HPDE6-E6E7 (cell line): ENCODE results near the gene ST6GALNAC3.

Experiments used
- DNase-seq: peaks from one replicate; pipeline ENCODE4 v3.0.0; 2011; ENCODE audit warnings: missing footprints; ENCODE audit errors: extremely low spot score

The ST6GALNAC3 gene

DNA sequence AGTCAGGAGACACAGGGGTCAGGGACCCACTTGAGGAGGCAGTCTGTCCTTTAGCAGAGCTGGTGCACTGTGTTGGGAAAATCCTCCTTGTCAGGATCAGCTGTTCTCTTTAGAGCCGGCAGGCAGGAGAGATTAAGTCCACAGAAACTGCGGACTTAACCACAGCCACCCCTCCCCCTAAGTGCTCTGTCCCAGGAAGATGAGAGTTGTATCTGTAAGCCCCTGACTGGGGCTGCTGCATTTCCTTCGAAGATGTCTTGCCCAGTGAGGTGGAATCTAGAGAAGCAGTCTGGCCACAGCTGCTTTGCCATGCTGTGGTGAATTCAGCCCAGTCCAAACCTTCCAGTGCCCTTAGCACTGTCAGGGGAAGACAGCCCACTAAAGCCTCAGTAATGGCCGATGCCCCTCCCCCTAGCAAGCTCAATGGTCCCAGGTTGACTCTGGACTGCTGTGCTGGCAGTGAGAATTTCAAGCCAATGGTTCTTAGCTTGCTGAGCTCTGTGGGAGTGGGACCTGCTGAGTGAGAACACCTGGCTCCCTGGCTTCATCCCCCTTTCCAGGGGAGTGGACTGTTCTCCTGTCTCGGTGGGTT lies 172.8 kb downstream of the ST6GALNAC3 start:
- DNase-seq = no peak

DNA sequence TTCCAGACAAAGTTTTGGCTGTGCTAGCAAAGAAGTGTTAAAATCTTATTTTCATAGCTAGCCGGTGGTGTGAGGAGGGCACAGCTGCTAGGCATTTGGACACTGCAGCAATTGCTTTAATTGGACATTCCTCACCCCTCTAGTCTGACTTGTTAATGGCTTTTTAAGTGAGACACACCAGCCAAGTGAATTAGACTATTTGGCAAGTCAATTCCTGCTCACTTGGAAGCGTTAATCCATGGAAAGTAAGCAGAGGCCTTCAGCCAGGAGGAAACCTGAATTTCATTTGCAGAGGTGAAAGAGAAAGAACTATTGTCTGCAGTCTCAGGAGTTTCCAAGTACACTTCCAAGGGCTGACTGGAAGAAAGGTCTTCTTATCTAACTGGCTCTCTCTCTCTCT lies 175.7 kb downstream of the ST6GALNAC3 start:
- DNase-seq = no peak

- no peak for DNase-seq
Measured at GRCh38 chr1:76252431-76252830, 177.9 kb downstream of the ST6GALNAC3 start.

GRCh38 chr1:76254104-76255030 lies 179.8 kb downstream of the ST6GALNAC3 start:
- no peak for DNase-seq

DNA sequence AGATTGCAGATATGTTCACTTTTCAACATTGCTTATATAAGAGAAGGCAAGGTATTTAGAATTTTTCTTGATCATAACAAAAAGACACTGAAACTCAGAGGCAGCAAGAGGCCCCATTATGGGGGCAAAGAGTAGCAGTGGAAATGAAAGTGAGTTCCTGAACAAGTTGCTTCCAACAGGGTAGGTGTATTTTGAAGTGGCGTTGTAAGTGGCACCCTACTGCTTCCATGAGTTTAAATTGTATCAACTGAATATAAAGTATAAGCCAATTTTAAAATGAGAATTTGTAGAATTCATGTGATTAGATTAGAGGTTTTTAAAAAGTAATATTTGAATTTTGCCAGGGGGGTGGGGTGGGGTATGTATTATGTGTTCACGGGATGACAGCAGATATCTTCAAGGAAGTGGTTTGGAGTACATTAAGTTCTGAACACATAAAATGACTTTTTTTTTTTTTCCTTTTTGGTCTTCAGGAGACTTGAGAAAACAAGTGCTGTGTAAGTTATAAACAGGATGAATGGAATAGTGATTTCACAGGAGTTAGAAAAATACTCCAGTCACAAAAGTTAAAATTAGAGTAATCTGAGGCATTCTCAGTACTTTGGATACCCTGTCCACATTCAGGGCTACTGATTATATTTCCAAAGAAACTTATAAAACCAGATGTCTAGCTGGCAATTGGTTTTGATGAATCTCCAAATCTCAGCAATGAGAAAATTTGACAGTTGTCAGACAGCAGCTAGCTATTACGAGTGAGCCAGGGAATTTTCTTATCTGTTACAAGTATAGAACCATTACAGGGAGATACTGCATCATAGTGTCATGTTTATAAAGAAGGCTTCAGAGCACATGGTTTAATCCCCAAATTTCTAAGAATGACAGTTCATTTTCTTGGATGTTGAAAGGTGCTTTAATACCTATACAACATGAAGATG lies 182.0 kb downstream of the ST6GALNAC3 start:
- no peak for DNase-seq

GRCh38 chr1:76257823-76258222 lies 183.3 kb downstream of the ST6GALNAC3 start:
- no peak for DNase-seq

GRCh38 chr1:76259270-76259669 lies 184.7 kb downstream of the ST6GALNAC3 start:
- no peak for DNase-seq

DNA sequence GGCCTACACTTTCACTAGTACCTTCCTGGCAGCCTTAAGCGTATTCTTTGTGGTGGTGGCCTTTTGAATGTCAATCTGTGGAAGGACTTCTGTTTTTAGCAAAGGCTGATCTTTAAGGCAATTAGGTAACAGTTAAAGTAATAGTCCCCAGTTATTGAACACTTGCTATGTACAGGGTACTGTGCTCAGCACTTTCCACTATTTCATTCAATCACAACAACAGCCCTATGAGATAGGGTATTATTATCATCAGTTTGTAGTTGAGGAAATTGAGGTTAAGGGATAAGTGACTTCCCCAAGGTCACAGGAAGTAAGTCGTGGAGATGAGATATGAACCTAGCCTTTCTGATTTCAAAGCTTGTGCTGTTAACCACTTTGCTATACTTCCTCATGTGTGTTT lies 185.7 kb downstream of the ST6GALNAC3 start:
- DNase-seq = no peak

GRCh38 chr1:76262601-76263000 lies 188.1 kb downstream of the ST6GALNAC3 start:
- DNase-seq = no peak

DNA sequence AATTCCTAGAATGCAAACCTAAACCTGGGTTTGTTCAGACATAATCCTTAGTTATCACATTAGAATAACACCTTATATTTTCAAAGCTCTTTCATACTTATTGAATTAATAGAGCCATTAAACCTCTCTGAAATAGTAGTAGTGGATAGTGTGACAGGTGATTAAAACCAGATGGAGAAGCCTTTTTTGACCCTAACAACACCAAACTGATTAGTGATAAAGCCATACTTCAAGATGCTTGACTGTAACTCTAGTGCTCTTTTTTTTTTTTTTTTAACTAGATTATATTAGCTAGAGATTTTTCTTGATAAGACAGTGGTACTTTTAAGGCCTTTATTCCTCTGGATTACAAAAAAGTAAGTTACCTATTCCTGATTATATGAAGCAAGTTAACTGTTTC lies 190.1 kb downstream of the ST6GALNAC3 start:
- DNase-seq = no peak

DNA sequence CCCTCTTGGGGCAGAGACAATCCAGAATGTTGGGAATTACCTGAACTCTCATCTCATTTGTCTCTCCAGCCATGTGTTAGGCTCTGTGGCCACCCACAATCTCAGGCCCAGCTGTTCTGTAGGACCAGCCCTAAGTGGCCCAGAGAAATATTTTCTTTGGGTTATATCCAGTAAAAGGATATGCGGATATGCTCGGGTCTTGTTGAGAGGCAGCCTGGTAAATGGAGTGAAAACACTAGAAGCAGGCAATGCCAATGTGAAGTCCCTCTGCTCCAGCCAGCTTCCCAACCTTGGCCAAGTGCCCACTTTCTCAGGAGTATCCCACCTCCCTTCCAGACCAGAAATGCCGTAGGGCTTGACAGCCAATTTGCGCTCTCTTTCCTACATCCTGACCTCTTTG lies 192.2 kb downstream of the ST6GALNAC3 start:
- no peak for DNase-seq

GRCh38 chr1:76267631-76268030 lies 193.1 kb downstream of the ST6GALNAC3 start:
- no peak for DNase-seq

GRCh38 chr1:76268341-76268740 lies 193.8 kb downstream of the ST6GALNAC3 start:
- DNase-seq = no peak

GRCh38 chr1:76269155-76269554 lies 194.6 kb downstream of the ST6GALNAC3 start:
- no peak for DNase-seq

- DNase-seq = no peak
Measured at GRCh38 chr1:76274302-76274701, 199.8 kb downstream of the ST6GALNAC3 start.

DNA sequence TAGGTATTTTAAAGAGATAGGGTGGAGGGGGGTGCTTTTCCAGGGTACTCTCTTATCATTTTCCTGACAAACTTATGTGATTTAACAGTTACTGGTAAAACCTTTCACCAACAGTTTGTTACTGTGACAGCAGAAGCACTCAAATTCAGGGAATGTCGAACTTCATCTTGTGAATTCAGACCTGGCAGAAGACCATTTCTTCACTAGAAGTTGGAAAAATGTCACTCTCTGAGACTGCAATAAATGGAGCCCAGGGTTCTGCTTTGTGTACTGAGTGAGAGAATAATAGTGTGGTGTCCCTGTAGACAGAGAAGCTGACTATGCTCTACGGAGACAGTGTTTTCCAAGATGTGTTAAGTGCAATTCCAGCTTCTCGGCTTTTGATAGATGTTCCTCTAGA lies 200.2 kb downstream of the ST6GALNAC3 start:
- no peak for DNase-seq

DNA sequence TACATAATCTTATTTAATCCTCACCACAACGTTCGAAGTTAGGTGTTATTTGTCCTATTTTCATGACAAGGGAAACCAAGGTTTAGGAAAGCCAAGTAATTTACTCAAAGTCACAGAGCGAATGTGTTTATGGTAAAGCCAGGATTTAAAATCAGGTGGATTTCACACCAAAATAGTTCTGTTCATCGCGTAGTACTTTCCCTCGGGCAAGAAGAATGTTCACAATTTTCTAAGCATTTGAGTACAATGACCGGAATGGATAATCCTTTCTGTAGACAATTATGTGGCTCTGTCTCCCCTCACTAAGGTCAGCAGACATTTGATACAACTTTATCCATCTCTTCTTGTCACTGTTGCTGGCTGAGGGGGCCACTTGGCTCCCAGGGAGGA lies 204.2 kb downstream of the ST6GALNAC3 start:
- no peak for DNase-seq

DNA sequence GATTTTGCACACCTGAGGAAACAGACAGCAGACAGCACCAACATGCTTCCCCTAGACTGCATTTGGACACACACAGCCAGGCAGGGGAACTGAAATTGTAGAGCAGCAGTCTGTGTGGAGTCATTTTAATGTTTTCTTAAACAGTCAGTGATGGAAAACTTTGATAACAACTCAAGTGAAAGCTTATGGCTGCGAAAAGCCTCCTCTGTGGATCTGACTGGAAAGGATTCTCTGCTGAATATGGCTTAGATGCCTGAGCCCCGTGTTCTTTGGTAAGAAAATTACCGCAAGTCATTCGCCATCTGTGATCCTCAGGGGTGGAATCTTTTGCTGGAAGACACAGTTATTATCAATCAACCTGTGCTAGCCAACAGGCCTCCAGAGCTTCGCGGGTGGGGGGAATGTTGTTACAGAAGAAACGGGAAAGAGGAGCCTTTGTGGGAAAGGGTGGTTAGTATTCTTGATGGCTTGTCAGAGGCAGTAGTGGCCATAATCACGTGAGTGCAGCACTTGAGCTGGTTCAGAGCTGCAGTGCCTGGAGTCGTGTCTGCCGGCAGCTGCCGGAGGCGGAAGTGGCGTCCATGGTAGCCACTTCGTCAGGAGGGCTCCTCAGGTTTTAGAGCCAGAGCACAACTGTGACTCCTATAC lies 204.7 kb downstream of the ST6GALNAC3 start:
- no peak for DNase-seq

DNA sequence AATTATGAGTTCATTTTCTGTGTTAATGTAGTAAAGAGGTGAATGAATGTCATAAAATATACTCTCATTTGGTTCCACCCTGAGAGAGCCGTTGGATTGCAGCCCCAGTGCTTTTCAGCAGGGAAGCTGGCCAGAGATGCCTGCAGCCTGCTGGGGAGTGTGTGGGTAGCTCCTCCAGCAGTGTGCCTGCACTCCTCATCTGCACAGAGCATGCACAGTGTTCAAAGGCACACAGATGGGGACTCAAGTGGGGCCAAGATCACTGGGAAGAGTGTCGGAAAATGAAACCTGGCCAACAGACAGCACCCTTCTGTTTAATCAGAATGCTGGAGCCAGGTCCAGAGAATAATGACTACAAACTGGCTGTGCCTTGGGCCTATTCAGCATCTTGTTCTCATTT lies 206.8 kb downstream of the ST6GALNAC3 start:
- no peak for DNase-seq

DNA sequence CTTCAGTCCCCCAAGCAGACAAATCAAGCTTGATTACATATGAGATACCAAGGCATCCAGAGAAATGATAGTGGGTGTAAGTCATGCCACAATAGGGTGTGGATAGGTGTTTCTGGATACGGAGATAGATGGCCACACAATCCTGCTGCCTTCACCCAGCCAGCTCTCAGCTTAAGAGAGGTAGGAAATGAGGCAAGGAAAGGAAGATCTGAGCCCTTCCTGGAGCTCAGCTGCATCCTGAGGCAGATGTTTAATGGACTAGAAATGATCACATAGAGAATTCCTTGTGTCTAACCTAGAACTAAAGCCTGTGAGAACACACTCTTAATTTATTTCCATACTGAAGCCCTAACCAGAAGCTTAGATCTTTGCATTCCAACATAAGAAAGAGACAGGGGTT lies 210.3 kb downstream of the ST6GALNAC3 start:
- DNase-seq = no peak

DNA sequence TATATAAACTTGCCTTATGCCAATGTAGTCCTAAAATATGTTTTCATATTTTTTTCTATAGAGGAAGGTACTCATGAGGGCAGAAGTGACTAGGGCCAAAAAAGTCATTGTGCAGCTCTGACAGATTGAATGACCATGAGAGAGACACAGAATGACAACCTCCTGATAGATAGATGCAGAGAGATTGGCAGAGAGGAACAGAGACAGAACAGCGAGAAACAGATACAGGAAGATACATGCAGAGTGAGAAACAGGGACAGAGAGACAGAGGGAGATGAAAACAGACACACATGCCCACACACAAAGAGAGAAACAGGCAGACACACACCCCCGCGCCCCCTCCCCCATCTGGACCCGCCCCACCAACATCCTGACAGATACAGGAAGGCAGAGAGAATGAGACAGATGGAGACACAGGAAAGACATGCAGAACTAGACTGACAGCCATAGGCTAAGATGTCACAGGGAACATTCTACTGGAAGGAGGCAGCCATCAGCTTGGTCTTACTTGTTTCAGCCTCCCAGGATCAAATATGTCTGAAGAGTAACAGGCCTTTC lies 211.1 kb downstream of the ST6GALNAC3 start:
- no peak for DNase-seq
